NOMO-1 (cell line): Measurements from ENCODE around the gene MYH1.

Experiments used
- DNase-seq, 2 experiments: peaks; one replicate each; lab custom pipeline; 2025; ENCODE audit not compliant: unreplicated experiment in 2 of 2; lab: John Stamatoyannopoulos, UW

Gene MYH1

GRCh38 chr17:10492004-10492403 lies 26.3 kb downstream of the MYH1 start:
- DNase-seq: no peak

- no peak for DNase-seq
Observed at GRCh38 chr17:10482252-10482651, 36.1 kb downstream of the MYH1 start.

- DNase-seq: no peak
Observed at GRCh38 chr17:10477701-10478100, 40.6 kb downstream of the MYH1 start.

GRCh38 chr17:10474536-10474935 lies 43.8 kb downstream of the MYH1 start:
- no peak for DNase-seq

- no peak for DNase-seq
Observed at GRCh38 chr17:10471858-10472257, 46.5 kb downstream of the MYH1 start.

- no peak for DNase-seq
Observed at GRCh38 chr17:10469459-10469858, 48.9 kb downstream of the MYH1 start, which contains the start of gene MYH4. Gene MYH4 (minus strand): TSS chr17:10469559. CDS start chr17:10466745, 2,814 bp downstream.

GRCh38 chr17:10463402-10463801 lies 54.9 kb downstream of the MYH1 start:
- DNase-seq: no peak

- no peak for DNase-seq
Observed at GRCh38 chr17:10460062-10460461, 58.3 kb downstream of the MYH1 start.

GRCh38 chr17:10458701-10459100 lies 59.6 kb downstream of the MYH1 start:
- no peak for DNase-seq

GRCh38 chr17:10457952-10458351 lies 60.4 kb downstream of the MYH1 start:
- DNase-seq: no peak

- no peak for DNase-seq
Observed at GRCh38 chr17:10447026-10447931, 71.1 kb downstream of the MYH1 start.
